ENCODE measurements around the gene ZBTB42.

DNA sequence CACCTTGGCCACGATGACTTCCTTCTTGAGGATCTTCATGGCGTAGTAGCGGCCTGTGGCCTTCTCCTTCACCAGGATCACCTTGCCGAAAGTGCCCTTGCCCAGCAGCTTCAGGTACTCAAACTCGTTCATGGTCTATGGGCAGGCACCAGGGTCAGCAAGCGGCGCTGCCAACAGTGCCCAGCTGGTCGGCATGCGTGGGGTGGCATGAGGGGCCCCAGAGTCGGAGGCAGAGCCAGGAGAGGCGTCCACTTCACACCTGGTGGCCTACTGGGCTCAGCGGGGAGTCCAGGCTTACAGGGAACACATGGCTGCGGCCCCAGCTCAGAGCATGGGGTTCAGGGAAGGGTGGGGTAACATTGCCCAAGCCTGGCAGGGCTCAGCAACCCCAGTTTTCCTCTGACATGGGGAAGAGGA lies 25.8 kb upstream of the ZBTB42 start:
- no peak for TF ChIP-seq CTCF (conservative IDR thresholded peaks at IDR 0.05)
- no peak for TF ChIP-seq EZH2 (IDR thresholded peaks at IDR 0.05; ENCODE audit: low read depth)

All from PC-9 (cell line).